Retina (tissue), 1 donor: ENCODE data around the gene GBGT1.

Experiments used
- DNase-seq: peaks from one replicate; pipeline ENCODE4 v3.0.0-alpha.2; 2016

GBGT1 gene

DNA sequence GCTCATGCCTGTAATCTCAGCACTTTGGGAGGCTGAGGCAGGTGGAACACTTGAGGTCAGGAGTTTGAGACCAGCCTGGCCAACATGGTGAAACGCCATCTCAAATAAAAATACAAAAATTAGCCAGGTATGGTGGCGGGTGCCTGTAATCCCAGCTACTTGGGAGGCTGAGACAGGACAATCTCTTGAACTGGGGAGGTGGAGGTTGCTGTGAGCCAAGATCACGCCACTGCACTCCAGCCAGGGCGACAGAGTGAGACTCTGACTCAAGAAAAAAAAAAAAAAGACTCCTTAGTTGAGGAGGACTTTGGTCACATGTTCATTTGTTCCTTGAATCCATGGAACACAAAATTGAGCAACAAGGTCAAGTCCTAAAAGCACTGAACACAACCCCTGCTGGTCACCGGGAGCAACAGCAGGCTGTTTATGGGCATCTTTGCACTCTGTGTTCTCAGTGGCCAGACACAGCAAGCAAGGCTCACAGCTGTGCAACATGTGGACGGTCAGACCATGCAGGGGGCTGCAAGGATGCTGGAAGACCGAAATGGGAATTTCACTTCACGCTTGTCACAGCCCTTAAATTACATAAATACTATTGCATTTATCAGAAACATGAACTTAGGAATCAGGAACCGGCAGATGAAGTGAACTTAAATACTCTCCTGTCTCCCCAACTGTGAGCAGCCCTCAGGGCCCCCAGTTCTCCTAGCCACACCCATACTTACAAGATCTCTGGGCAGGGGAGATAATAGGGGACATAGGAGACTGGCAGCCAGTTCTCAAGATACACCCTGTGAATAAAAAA is 2.8 kb downstream of the GBGT1 start:
- peak; percentile 49 for DNase-seq

DNA sequence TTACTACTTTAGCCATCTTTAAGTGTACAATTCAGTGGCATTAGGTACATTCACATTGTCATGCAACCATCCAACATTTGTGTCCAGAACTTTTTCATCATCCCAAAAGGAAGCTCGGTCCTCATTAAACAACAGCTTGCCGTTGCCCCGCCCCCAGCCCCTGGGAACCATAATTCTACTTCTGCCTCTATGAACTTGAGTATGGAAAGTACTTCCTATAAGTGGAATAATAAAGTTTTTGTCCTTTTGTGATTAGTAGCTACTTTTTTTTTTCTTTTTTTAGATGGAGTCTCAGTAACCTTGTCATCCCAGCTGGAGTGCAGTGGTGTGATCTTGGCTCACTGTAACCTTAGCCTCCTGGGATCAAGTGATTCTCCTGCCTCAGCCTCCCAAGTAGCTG is 5.0 kb downstream of the GBGT1 start:
- DNase-seq = no peak

DNA sequence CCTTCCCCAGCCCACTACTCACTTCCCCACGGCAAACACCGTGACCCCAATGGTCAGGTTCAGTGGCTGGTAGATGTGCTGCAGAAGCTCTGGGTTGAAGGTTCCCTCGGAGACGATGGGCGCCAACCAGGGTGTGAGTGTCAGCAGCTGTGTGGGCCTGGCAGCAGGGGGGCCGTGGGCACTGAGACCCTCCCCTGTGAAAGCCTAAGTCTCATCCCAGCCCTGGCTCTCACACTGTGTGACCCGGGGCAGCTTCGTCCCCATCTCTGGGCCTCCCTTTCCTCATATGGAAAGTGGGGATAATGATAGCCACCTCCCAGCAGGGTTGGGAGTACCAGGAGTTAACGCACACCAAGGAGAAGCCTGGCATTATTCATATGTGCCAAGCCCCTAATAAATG is 8.6 kb downstream of the GBGT1 start:
- DNase-seq = no peak

DNA sequence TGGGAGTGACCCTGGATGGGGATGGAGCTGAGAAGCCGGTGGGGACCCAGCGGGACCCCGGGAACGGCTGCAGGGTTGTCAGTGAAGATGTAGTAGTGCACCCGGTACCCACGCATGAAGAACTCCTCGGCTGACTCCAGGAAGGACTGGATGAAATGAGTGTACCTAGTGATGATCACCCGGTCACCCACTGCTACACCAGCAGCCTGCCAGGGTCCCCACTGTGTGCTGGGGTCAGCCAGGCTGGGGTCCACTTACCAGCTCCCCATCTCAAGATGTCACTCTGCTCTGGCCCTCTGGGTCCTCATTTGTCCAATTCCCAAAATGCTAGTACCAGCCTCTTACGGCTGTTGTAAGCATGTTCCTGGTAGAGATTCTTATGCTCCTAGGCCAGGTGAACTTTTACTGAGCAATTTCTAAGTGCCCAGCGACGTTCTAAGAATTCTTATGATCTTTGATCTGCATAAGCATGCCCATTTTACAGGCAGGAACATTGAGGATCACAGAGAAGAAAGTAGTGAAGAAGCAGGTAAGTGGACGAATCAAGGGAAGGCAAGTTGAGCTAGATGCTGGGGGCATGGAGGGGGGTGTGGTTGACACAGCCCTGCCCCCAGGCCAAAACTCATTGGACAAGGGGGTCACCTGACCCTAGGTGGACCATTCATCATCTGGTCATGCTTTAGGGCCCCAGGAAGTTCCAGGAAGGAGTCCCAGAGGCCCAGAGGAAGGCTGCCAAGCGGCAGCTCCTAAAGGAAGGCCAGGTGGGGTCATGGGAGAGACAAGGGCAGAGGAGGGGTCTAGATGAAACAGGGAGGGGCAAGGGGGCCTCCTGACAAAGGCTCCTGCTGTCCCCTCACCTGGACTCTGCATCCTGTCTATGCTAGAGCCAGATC is 9.4 kb downstream of the GBGT1 start:
- DNase-seq = no peak

DNA sequence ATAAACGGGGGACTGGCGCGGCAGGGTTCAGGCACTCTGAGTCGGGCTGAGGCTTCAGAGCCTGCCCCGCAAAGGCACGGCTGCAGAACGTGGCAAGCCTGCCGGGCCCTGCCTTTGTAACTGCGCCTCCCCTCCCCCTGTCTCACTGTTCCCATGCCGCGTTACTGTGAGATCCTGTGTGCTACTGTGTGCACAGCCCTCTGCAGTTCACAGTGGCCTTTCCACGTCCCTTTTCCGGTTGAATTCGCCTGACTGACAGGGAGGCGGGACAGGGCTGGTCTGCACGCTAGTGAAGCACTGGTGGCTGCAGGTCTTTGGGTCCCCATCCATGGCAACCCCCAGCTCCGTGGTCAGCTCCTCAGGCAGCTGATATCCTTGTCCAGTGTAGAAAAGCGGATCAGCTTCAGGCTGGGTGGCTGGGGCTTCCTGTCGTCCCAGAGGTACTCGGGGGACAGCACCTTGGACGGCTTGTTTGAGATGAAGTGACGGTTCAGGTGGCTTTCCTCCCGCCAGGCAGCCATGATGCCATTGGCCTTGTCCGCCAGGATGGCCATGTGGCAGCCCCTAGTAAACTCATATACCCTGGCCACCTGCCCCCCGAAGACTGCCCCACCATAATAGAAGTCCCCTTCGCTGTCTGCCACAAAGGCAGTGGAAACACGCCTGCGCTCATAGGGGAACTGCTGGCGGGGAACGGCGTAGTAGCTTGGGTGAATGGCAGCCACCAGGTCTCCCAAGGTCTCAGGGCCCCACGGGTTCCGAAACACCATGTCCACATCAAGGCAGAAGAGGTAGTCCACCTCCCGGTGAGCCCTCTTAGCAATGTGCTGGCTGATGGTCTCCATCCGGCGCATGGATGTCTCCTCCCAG is 10.3 kb downstream of the GBGT1 start:
- peak; percentile 73 for DNase-seq

DNA sequence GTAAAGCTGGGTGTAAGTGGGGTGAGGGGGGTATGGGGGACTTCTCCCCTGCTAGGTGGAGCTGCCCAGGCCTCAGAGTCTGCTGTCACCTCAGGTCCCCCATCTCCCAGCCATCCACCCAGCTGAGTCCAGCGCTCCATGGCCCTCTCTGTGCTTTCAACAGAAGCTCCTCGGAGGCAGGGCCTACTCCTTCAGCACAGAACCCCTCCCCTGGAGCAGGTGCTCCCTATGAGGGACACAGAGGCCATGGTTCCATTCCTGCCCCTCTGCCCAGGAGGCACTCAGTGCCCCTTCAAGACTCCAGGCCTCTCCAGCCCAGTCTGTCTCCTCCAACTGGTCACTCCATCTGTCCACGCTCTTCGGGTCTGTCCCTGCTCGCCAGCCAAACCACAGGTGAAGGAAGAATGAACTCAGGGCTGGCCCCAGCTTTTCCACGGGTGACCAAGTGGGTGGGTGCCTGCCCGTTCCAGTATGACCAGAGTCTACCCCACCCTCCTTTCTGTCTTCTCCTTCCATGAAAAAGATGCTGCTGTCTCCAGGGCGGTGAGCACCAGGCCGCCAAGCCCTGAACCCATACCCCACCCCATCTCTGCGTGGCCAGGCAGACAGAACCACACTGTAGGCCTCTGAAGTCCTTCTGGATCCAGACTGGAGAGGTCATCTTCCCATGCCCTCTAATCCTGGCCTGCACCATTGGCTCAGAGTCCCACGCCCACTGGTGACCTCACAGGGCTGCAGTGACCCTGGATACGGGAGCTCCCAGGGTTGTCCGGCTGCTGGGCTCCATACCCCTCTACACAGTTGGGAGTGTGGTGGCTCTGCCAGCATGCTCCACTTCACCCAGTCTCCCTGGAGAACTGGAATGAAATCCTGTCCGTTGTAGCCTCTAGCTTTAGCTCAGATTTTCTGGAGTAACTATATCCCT is 11.9 kb downstream of the GBGT1 start:
- DNase-seq = peak; percentile 1

DNA sequence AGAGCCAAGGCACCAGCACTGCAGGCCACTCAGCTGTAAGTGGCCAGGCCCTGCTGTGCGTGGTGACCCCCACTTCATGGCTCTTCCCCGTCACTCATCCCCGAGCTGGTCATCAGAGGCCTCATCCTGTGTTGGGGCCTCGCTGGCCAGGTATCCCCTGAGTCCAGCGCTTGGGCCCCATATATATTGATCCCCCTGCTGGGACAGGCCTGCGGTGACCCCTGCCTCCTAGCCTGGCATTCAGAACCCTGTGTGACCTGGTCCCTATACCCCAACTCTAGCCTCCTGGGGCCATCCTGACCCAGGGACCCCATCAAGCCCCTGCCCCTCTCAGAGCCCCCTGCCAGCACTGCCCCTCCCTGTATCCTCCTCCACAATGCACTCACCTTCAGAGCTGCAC is 12.7 kb downstream of the GBGT1 start:
- peak; percentile 2 for DNase-seq

DNA sequence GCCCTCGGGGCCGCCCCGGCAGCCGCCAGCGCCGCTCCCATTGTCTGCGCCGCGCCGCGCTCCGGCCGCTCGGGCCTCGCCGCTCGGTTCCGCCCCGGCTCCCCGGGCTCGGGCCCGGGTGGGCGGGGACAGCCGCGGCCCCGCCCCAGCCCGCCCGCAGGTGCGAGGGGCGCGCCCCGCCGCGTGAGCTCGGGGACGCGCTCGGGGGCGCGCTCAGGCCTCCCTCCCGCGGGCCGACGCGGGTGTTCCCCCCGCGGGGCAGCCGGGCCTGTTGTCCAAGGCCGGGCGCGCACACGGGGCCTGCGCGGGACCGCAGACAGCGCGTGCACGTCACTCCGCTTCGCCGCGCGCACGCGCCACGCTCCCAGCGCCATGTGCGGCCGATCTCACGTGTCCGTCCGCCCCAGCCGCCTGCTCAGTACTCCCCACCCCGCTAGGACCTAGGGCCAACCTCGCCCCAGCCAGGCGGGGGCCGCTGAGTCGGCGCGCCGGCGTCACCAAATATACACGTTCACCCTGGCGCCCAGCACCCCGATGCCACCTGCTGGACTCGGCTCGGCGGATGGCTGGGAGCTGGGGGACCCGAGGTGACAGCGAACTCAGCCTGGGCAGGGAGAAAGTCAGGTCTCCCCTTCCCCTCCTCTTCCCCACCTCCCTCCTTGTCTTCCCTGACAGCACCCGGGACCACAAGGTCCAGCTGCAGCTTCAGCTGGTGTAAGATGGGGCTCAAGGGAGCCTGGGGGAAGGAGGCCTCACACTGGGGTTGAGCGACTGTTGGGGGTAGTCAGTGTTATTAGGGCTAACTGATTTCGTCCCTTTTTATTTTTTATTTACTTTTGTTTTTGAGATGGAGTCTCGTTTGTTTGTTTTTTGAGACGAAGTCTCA is 14.3 kb downstream of the GBGT1 start:
- peak; percentile 96 for DNase-seq

DNA sequence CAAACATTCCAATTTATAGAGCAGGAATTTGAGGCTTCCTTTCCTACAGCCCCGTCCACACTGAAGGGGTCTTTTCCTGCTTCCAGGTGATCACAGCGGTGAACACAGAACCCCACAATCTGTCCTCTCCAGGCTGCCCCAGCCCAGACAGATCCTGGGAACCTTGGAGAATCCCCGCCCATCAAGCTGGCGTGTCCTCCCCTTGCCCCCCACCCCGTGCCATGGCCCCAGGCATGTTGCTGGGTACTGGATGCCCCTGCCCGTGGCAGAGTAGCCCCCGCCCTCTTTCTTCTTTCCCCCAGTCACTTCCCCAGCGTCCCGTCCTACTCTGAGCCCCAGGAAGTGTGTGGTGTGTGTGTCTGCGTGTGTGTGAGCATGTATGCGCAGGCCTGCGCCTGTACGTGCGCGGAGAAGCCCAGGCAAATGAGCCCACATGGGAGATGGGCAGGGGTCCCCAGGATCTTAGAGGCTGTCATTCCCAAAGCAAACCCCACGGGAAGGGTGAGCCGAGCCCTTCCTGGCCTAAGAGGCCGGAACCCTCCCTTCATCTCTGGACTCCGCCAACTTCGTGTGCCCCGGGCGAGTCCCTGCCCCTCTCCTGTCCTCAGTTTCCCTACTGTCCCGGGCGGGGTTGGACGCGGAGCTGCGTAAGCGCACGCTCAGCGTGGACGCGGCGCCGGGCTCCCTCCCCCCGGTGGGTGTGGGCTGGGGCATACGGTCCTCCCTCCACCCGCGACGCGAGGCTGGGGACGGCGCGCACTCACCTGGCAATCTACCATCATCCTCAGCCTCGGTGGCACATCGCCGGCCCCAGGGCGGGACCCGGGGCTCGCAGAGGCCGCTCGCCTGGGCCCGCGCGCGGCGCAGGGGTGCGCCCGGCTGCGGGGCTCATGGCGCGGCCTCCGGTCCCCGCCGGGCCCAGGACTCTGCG is 15.2 kb downstream of the GBGT1 start:
- peak; percentile 73 for DNase-seq

DNA sequence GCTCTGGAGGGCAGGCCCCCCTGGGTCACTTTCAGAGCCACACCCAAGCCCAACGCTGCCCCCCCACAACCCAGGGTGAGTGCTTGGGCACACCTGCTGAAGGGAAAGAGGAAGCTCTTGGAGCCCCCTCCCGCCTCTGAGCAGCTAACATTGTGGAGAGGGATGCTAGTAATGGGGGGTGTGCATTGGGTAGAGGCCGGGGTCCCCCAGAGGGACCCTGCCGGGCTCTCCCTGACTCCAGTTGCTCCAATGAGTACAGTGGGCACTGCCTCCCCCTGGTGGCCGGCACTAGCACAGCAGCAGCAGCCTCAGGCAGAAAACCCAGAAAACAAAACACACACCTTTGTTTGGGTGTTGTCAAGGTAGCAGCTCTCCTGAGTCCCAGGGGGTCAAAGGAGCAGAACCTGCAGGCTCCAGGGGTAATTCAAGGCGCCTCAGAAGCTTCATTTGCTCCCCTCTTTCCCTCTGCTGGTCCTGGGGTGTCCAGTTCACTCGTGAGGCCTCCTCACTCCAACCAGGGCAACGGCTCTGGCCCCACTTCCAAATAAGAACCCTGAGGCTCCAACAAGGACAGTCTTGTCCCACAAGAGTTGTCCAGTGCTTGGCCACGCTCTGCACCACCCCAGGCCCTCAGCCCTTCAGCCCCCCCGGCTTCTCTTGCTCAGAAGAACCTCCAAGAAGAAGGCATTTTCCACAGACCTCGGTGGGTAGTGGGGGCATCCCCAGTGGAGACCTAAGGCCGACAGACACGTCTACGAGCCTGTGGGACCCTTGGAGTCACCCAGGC is 16.1 kb downstream of the GBGT1 start:
- DNase-seq = peak; percentile 89

DNA sequence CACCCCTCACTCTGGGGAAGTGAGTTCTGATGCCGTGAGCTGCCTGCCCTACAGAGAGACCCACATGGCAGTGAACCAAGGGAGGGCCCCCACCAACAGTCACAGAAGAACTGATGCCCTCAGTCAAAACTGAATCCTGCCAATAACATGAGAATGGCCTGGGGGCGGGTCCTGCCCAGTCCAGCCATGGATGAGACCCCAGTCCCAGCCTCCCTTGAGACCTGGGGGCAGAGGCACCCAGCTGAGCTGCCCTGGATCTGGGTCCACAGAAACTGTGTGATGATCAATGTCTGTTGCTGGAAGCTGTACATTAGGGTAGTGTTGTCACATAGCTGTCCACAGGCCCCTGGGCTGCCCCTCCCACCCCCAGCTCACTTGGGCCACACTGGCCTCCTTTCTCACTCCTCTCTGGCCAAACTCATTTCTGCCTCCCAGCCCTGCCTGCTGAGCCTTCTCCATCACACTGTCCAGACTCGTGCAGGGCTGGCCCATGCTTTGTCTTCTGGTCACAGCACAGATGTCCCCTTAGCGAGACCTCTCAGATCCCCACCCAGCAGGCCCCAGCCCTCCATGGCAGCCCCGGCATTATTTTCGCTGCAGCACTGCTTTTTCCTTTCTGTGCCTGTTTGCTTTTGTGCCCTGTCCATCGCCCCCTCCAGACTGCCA is 16.8 kb downstream of the GBGT1 start:
- no peak for DNase-seq

DNA sequence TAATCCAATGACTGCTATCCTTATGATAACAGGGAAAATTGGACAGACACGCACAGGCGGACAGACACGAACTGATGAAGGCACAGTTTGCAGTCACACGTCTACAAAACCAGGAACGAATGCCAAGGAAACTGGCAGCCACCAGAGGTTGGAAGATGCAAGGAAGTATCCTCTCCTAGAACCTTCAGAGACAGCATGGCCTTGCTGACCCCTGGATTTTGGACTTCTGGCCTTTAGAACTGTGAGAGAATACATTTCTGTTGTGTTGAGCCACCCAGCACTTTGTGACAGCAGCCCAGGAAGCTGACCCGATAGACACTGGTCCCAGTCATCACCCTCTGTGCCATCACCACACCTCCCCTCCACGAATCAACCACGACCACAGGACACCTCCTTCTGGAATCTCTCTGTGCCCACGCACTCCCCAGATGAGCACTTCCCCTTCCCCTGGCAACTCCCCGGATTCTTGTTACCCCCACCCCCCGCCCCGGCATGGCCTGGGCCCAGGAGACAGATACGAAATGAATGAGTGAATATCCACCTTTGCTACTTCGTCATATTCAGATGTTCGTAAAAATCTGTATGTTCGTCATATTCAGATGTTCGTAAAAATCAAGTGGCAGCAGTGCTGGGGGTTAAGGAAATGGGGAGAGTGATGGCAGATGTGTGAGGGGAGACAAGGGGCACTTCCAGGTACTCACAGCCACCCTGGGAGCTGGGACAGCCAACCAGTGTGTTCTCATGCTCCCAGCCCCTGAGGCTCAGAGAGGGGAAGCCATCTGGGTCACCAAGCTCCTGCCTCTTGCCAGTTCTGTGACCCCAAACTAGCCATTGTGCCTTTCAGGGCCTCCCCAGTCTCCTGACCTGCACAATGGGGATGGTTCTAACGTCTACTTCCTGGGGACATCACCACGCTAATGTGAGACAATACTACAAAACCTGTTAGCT is 18.5 kb downstream of the GBGT1 start:
- DNase-seq = no peak

DNA sequence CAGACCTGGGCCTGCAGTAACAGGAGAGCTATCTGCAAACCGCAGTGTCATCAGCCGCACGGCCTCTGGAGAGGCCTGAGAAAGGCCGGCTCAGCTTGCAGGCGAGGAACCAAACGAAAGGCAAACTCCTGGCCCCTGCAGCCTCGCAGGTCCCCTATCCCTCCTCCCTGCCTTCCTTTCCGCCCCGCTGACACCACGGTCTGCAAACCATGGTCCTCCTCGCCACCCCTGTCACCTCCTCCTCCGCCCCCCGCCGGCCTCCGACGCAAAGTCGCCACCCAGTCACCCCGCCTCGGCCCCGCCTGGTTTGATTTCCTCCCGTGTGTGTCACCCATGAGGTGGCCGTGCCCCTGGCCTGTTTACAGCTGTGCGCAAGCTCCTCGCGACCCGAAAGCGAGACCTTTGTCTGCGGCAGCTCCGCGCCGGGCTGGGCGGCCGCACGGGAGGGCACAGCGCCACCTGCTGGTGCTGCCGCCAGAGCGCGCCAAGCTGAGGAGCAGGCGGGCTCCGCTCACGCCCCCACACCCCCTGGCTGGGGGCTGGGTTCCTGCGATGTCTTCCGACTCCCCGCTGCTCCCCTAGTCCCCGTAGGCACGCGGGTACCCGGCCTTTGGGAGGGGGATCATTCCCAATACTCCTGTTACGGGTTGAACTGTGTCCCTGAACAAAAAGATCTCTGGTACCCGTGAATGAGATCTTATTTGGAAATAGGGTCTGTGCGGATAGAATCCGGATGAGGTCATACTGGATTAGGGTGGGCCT is 19.4 kb downstream of the GBGT1 start:
- peak; percentile 93 for DNase-seq

DNA sequence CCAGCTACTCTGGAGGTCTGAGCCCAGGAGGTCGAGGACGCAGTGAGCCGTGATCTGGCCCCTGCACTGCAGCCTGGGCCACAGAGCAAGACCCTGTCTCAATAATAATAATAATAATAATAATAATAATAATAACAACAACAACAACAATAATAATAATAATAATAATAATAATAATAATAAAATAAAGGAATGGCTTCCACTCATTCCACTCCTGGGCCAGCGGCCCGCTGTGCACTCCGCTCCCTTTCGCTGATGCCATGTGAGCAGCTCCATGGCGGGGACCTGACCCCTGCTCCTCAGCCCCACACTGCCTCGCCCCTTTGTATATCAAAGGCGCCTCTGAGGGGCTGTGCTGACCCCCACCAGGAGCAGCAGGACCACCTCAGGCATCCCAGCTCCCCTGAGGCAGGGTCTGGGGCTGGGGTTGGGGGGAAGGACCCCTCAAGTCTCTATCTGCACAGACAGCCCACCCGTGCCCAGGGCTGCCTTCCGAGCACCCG is 20.0 kb downstream of the GBGT1 start:
- no peak for DNase-seq

DNA sequence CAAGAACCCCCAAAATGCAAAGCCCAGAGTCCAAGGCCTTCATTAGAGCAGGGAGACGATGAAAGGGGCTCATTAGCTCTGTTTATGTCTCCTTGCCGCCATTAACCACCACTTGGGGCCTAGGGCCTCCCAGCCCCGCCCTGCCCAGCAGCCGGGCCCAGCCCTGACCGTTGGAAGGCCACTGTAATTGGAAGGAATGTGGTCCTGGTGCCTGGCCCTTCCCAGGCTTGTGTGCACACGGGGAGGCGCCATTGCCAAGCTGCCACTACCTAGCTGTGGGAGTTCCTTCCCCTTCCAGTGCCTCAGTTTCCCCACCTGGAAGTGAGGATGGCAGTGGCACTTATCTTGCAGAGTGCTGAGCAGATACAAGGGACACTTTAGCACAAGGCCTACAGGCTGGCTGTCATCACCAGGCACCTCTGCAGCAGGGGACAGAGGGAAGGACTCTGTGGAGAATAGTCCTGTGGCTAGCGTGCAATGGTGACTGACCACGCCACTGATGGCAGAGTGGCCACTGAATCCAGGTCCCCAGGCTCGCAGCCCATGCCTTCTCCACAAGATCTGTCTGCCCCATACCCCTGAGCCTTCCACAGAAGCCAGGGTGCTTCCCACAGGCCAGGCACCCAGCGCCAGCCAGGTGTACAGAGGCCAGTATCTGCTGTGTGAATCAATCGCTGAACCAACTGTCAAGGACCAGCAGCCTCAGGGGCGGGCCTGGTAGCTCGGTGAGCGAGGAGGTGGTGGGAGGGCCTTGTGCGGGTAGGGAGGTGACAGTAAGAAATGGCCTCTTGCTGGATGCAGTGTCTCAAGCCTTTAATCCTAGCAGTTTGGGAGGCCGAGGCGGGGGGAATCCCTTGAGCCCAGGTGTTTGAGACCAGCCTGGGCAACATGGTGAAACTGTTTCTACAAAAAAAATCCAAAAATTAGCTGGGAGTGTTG is 20.8 kb downstream of the GBGT1 start:
- no peak for DNase-seq
